ENCODE measurements around the gene GRIK2. TPM values are rescaled to one million over a fixed set of nuclear protein-coding genes. Genes with fewer than 3 reads are reported as not detected.

GRIK2 gene
- polyA plus RNA-seq, 1 of the 3 experiments (the other 2 are of a cell fraction): 0.30 TPM

DNA sequence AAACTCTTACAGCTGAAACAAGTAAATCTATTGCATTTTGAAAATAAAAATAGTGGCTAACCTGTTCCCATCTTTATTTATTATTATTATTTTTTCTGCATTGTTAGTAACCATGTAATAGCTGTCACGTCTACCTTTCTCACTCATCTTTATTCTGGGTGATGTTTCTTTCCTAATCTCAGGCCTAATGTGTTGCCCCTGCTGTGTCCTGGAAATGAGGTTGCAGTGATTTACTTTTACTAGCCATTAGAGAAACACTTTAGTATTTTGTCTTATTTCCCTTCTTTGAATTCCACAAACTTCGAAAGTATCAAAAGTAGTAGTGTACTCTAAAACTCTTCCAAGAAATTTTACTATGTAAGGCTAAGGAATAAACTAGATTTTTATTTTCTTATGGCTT lies 546.9 kb downstream of the GRIK2 start:
- no peak overlapping the region for H3K4me2 ChIP-seq
- H2AFZ ChIP-seq (ENCODE audit: low read depth): no peak overlapping the region
- no peaks in the 10 kb centered on the region for H3K36me3 ChIP-seq (replicated peaks in 1 of 2; ENCODE audit: control insufficient read depth in 1 of 2, insufficient read depth in 2 of 2, low read length in 1 of 2)
- H3K27me3 ChIP-seq (ENCODE audit: insufficient read depth): no peaks in the 10 kb centered on the region
- DNase-seq: no peak
- TF ChIP-seq MEF2A (IDR thresholded peaks at IDR 0.05; ENCODE audit: borderline replicate concordance, low read depth) (no peak), RCOR1 (IDR thresholded peaks at IDR 0.05; ENCODE audit: low read length) (no peak), NRF1 (IDR thresholded peaks at IDR 0.05; ENCODE audit: low read depth, low read length) (no peak)
- no peak overlapping the region for H3K9ac ChIP-seq
- H3K27ac ChIP-seq (ENCODE audit: low read depth in 2 of 2, low read length in 1 of 2): no peak overlapping the region
- H3K4me1 ChIP-seq (ENCODE audit: control insufficient read depth in 1 of 2, insufficient read depth in 2 of 2, low read depth in 1 of 2, low read length in 1 of 2): peaks cover 0 to 10% of the 10 kb centered on the region in 2 experiments; a peak in 1 of 4 replicates
- H3K4me3 ChIP-seq (ENCODE audit: low read depth in 2 of 2, low read length in 1 of 2): no peak overlapping the region
- H3K9me2 ChIP-seq: no peaks in the 10 kb centered on the region
- WGBS (ENCODE audit: low lambda C conversion rate): 48% methylated on average over 2 of the region's 2 CpGs
- ChIA-PET POLR2A (no interaction called here), CTCF (no interaction called here)
- no peaks in the 10 kb centered on the region for H4K20me1 ChIP-seq (ENCODE audit: insufficient read depth)
- H3K79me2 ChIP-seq (ENCODE audit: insufficient read depth): no peaks in the 10 kb centered on the region
- no peaks in the 10 kb centered on the region for H3K9me3 ChIP-seq
- H3F3A ChIP-seq (replicated peaks; ENCODE audit: insufficient read depth): no peaks in the 10 kb centered on the region

DNA sequence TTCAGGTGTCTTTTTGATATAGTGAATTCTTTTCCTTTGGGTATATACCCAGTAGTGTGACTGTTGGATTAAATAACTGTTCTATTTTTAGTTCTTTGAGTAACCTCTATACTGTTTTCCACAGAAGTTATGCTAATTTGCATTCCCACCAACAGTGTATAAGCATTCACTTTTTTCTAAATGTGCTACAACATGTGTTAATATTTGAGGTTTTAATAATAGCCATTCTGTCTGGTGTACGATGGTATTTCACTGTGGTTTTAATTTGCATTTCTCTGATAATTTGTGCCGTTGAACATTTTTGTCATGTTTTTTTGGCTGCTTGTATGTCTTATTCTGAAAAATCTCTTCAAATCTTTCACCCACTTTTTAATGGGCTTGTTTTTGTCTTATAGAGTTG lies 563.5 kb downstream of the GRIK2 start:
- Histone ChIP-seq H3K27ac (ENCODE audit: low read depth in 2 of 2, low read length in 1 of 2) (no peak overlapping the region), H3K4me3 (ENCODE audit: low read depth in 2 of 2, low read length in 1 of 2) (no peak overlapping the region)

More for the DNA sequence above, 563.5 kb downstream of the GRIK2 start:
- no peak for DNase-seq
- WGBS (ENCODE audit: low lambda C conversion rate): 77% methylated on average over 2 of the region's 2 CpGs
- Histone ChIP-seq H3K4me1 (ENCODE audit: control insufficient read depth in 1 of 2, insufficient read depth in 2 of 2, low read depth in 1 of 2, low read length in 1 of 2) (no peaks in the 10 kb centered on the region), H3K36me3 (replicated peaks in 1 of 2; ENCODE audit: control insufficient read depth in 1 of 2, insufficient read depth in 2 of 2, low read length in 1 of 2) (no peaks in the 10 kb centered on the region), H2AFZ (ENCODE audit: low read depth) (no peak overlapping the region), H4K20me1 (ENCODE audit: insufficient read depth) (no peaks in the 10 kb centered on the region), H3K4me2 (no peak overlapping the region), H3K9me3 (no peaks in the 10 kb centered on the region; the same call in 1 of the 2 replicates), H3F3A (replicated peaks; ENCODE audit: insufficient read depth) (no peaks in the 10 kb centered on the region), H3K79me2 (ENCODE audit: insufficient read depth) (no peaks in the 10 kb centered on the region), H3K9me2 (no peaks in the 10 kb centered on the region), H3K27me3 (ENCODE audit: insufficient read depth) (no peaks in the 10 kb centered on the region), H3K9ac (no peak overlapping the region)
- POLR2A ChIA-PET: no interaction called here
- TF ChIP-seq TEAD4 (IDR thresholded peaks at IDR 0.05; ENCODE audit: borderline replicate concordance, insufficient read depth) (no peak), FOXJ3 (CRISPR knock-in tag; IDR thresholded peaks at IDR 0.05) (no peak), TCF12 (IDR thresholded peaks at IDR 0.05) (no peak), EZH2phosphoT487 (IDR thresholded peaks at IDR 0.05; ENCODE audit: borderline replicate concordance, low read depth) (no peak), JUND (IDR thresholded peaks at IDR 0.05) (no peak), EP300 (IDR thresholded peaks at IDR 0.05; ENCODE audit: borderline replicate concordance in 1 of 2, low read depth in 1 of 2, low read length in 1 of 2) (no peak), FOSL2 (IDR thresholded peaks at IDR 0.05; ENCODE audit: borderline replicate concordance, low read depth) (no peak), FOXM1 (IDR thresholded peaks at IDR 0.05; ENCODE audit: low read depth) (no peak), MXI1 (IDR thresholded peaks at IDR 0.05; ENCODE audit: low read depth, low read length) (no peak), GATA2 (CRISPR knock-in tag; IDR thresholded peaks at IDR 0.05) (no peak)
- TF ChIP-seq, protein P1, sequence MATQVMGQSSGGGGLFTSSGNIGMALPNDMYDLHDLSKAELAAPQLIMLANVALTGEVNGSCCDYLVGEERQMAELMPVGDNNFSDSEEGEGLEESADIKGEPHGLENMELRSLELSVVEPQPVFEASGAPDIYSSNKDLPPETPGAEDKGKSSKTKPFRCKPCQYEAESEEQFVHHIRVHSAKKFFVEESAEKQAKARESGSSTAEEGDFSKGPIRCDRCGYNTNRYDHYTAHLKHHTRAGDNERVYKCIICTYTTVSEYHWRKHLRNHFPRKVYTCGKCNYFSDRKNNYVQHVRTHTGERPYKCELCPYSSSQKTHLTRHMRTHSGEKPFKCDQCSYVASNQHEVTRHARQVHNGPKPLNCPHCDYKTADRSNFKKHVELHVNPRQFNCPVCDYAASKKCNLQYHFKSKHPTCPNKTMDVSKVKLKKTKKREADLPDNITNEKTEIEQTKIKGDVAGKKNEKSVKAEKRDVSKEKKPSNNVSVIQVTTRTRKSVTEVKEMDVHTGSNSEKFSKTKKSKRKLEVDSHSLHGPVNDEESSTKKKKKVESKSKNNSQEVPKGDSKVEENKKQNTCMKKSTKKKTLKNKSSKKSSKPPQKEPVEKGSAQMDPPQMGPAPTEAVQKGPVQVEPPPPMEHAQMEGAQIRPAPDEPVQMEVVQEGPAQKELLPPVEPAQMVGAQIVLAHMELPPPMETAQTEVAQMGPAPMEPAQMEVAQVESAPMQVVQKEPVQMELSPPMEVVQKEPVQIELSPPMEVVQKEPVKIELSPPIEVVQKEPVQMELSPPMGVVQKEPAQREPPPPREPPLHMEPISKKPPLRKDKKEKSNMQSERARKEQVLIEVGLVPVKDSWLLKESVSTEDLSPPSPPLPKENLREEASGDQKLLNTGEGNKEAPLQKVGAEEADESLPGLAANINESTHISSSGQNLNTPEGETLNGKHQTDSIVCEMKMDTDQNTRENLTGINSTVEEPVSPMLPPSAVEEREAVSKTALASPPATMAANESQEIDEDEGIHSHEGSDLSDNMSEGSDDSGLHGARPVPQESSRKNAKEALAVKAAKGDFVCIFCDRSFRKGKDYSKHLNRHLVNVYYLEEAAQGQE (IDR thresholded peaks at IDR 0.05; ENCODE audit: low read depth, low read length): no peak
- TF ChIP-seq, protein P2, sequence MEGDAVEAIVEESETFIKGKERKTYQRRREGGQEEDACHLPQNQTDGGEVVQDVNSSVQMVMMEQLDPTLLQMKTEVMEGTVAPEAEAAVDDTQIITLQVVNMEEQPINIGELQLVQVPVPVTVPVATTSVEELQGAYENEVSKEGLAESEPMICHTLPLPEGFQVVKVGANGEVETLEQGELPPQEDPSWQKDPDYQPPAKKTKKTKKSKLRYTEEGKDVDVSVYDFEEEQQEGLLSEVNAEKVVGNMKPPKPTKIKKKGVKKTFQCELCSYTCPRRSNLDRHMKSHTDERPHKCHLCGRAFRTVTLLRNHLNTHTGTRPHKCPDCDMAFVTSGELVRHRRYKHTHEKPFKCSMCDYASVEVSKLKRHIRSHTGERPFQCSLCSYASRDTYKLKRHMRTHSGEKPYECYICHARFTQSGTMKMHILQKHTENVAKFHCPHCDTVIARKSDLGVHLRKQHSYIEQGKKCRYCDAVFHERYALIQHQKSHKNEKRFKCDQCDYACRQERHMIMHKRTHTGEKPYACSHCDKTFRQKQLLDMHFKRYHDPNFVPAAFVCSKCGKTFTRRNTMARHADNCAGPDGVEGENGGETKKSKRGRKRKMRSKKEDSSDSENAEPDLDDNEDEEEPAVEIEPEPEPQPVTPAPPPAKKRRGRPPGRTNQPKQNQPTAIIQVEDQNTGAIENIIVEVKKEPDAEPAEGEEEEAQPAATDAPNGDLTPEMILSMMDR (IDR thresholded peaks at IDR 0.05): no peak
- TF ChIP-seq, protein P3, sequence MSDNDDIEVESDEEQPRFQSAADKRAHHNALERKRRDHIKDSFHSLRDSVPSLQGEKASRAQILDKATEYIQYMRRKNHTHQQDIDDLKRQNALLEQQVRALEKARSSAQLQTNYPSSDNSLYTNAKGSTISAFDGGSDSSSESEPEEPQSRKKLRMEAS (IDR thresholded peaks at IDR 0.05; ENCODE audit: low read depth): no peak
- CTCF ChIA-PET: no interaction called here
